Epithelial cell of proximal tubule (primary cell): Measurements from ENCODE around the gene CABP7. TPM values are rescaled to one million over a fixed set of nuclear protein-coding genes. Genes with fewer than 3 reads are reported as not detected.

ENCODE experiments used
- DNase-seq: peaks from one replicate; pipeline ENCODE4 v3.0.0-alpha.2; 2011; ENCODE audit warnings: low read depth
- H3K4me3 ChIP-seq: 2 replicates; pipeline ENCODE4 v1.5.1; 2011; ENCODE audit warnings: low read depth, mild to moderate bottlenecking, low read length
- total RNA-seq: library from RNA; depleted of rRNA; stranded (reverse); fragments of >200 nt; gene quantifications from 2 replicates; pipeline ENCODE4 v1.2.3, GENCODE V29; 2015
- TF ChIP-seq, protein P1 (sequence below): conservative IDR thresholded peaks from 2 replicates; pipeline ENCODE4 v1.5.1; 2012; ENCODE audit warnings: low read depth, mild to moderate bottlenecking, low read length

The CABP7 gene
- total RNA-seq: 0.22 TPM in 1 of 2 replicates, not detected in the other

DNA sequence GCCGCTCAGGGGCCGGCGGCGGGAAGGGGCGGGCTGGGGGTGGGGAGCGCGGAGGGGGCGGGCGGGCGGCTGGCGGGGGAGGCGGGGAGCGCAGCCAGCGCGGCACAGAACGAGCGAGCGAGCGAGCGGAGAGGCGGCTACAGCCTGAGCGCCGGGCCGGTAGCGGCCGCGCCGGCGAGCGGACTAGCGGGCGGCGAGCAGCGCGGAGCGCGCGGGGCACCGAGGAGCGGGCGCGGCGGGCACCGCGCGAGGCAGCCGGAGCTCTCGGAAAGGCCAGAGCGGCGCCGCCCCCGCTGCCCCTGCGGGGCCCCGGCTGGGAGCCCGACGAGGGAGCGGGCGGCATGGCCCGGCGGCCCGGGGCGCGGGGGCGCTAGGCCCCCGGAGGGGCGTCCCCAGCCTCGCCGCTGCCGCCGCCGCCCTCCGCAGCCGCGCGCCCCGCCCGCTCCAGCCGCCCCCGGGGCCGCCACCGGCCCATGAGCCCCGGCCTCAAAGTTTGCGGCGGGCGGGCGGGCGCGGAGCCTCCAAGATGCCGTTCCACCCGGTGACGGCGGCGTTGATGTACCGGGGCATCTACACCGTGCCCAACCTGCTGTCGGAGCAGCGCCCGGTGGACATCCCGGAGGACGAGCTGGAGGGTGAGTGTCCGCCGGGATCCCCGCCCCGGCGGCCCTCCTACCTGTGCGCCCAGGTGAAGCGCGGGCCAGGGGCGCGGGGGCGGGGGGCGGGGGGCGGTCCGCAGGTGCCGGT lies at the start of gene CABP7:
Gene CABP7 (plus strand): TSS at position 105 of the 747 bp plus-strand sequence. CDS start 422 bp downstream, at position 527.
- TF ChIP-seq, protein P1, sequence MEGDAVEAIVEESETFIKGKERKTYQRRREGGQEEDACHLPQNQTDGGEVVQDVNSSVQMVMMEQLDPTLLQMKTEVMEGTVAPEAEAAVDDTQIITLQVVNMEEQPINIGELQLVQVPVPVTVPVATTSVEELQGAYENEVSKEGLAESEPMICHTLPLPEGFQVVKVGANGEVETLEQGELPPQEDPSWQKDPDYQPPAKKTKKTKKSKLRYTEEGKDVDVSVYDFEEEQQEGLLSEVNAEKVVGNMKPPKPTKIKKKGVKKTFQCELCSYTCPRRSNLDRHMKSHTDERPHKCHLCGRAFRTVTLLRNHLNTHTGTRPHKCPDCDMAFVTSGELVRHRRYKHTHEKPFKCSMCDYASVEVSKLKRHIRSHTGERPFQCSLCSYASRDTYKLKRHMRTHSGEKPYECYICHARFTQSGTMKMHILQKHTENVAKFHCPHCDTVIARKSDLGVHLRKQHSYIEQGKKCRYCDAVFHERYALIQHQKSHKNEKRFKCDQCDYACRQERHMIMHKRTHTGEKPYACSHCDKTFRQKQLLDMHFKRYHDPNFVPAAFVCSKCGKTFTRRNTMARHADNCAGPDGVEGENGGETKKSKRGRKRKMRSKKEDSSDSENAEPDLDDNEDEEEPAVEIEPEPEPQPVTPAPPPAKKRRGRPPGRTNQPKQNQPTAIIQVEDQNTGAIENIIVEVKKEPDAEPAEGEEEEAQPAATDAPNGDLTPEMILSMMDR: no peak
- no peak within 1 kb of the TSS for H3K4me3 ChIP-seq
- no peak for DNase-seq

DNA sequence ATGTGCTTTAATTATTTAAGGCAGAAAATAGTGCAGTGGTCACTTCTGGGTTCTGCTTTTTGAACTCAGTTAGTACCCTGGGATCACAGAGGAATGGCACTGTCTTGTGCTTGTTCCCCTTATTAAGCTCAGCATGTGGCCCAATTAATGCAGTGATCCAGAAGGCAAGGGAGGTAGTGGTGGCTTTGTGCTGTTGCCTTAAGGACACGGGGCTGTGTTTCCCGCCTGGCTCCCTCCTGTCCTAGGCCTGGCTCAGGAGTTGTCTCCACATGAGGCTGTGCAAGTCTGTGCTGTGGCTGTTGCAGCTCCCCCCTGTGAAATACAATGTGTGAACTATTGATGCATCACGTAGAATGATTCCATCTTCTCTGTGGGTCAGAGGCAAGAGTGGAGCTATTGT lies 49.2 kb upstream of the CABP7 start:
- TF ChIP-seq, protein P1: no peak
- H3K4me3 ChIP-seq: no peak overlapping the region

DNA sequence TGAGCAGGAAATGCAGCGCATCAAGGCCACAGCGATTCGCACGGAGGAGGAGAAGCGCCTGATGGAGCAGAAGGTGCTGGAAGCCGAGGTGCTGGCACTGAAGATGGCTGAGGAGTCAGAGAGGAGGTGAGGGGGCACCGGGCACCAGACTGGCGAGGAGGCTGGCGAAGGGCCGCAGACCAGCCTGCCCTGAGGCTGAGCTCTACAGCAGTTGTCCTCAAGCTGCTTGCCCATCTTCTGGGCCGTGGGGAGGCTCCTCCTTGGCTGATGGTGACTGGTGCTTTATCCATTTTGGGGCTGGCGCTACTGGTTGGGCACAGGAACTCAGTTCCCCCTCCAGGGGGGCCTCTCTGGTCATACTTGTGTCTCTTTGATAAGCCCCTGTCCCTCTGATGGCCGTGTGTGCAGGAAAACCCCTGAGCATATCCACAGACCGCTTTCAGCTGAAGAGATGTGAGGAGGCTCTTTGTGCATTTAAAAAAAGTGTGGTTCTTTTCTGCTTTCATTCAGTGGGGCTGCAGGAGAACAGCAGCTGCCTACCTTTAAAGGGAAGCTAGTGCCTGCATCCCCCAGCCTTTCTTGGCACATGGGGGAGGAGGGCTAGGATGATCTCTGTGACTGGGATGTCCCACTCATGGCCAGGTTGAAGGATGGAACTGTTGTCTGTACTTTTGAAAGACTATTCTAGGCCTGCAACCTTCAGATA lies 46.3 kb upstream of the CABP7 start:
- TF ChIP-seq, protein P1: no peak
- H3K4me3 ChIP-seq: no peak overlapping the region
- DNase-seq: no peak

More for the DNA sequence above, 49.2 kb upstream of the CABP7 start:
- DNase-seq: no peak

DNA sequence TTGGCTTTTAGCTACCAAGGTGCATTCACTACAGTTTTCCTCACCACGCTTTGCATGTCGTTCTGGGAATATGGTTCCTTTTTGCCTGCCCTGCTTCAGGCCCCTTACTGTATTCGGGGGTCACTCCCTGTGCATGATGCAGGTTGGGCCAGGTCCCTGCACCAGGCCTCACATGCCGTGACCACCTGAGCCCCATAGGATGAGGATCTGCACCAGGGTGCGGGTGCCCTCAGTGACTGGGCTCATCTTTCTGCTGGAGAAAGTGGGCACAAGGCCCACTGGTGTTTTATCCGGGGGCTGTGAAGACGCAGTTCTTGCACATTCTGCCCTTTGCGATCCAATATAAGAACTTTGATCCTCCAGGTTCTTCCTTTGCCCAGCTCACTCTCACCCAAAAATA lies 45.7 kb upstream of the CABP7 start:
- TF ChIP-seq, protein P1: no peak
- H3K4me3 ChIP-seq: no peak overlapping the region
- DNase-seq: no peak

DNA sequence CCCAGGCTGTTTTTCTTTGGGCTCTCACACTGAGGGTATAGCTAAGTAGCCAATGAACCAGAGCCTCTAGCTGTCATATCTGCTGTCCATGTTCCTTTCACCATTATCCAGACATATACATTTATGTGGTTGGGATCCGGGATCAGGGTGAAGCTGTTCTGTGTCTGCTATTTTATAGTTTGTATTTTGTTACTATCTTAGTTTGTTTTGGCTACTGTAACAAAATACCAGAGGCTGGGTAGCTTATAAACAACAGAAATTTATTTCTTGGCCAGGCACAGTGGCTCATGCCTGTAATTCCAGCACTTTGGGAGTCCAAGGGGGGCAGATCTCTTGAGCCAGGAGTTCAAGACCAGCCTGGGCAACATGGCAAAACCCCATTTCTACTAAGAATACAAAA lies 40.5 kb upstream of the CABP7 start:
- H3K4me3 ChIP-seq: no peak overlapping the region
- no peak for DNase-seq
- TF ChIP-seq, protein P1: no peak

DNA sequence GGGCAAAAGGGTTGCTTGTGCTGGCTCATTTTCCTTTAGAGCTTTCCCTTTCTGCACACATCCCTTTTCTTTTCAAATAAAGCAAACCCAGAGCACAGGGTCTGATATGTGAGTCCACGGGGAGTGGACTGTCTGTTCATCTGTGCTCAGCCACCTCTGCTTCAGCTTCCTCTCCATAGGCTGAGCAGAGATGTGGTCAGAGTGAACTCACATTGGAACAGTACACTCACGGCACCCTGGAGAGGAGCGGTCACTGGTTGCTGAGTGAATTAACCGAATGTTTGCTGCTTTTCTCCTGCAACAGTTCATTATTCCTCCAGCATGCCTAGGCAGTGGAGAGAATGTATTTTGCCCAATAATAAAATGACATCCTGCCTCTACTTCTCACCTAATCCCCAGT lies 36.3 kb upstream of the CABP7 start:
- no peak overlapping the region for H3K4me3 ChIP-seq
- DNase-seq: no peak
- TF ChIP-seq, protein P1: no peak
